Left renal cortex interstitium (tissue), 4 donors: Measurements from ENCODE around the gene ZFC3H1. TPM values are rescaled to one million over a fixed set of nuclear protein-coding genes. Genes with fewer than 3 reads are reported as not detected.

Experiments used
- DNase-seq, 4 donors: peaks; one replicate each; pipeline ENCODE4 v3.0.0-alpha.2; 2013; ENCODE audit warnings: low read depth in 4 of 4, low spot score in 2 of 4, missing footprints in 1 of 4
- polyA plus RNA-seq, 4 donors: library from polyadenylated mRNA; unstranded; fragments of 120-200 nt; gene quantifications; one replicate each; pipeline ENCODE4 v1.2.1, GENCODE V29; 2013; ENCODE audit not compliant: insufficient read length in 4 of 4

The ZFC3H1 gene
- polyA plus RNA-seq, 4 donors: 43.3 to 97.1 (median 62.1) TPM

GRCh38 chr12:71685312-71685906 is 21.8 kb upstream of the ZFC3H1 start:
- DNase-seq: peak in 1 of 4 donors; percentile 17

- no peak for DNase-seq
Observed at GRCh38 chr12:71684081-71684480, 20.4 kb upstream of the ZFC3H1 start.

GRCh38 chr12:71683633-71684032 is 20.0 kb upstream of the ZFC3H1 start:
- DNase-seq: no peak

- no peak for DNase-seq
Observed at GRCh38 chr12:71682466-71682865, 18.8 kb upstream of the ZFC3H1 start.

- no peak for DNase-seq
Observed at GRCh38 chr12:71671816-71672215, 8.2 kb upstream of the ZFC3H1 start.

- DNase-seq: no peak
Observed at GRCh38 chr12:71671311-71671710, 7.7 kb upstream of the ZFC3H1 start.

GRCh38 chr12:71666259-71666658 is 2.6 kb upstream of the ZFC3H1 start:
- no peak for DNase-seq

- no peak for DNase-seq
Observed at GRCh38 chr12:71665090-71665463, 1.4 kb upstream of the ZFC3H1 start.

- DNase-seq: no peak
Observed at GRCh38 chr12:71664411-71665089, 902 bp upstream of the ZFC3H1 start.

- DNase-seq: peak in 3 of 4 donors; percentile 41 to 61 (median 44)
Observed at GRCh38 chr12:71662849-71663560, 643 bp downstream of the ZFC3H1 start.

- DNase-seq: no peak
Observed at GRCh38 chr12:71661977-71662530, 1.6 kb downstream of the ZFC3H1 start.

- no peak for DNase-seq
Observed at GRCh38 chr12:71656740-71657139, 6.9 kb downstream of the ZFC3H1 start.

- no peak for DNase-seq
Observed at GRCh38 chr12:71655907-71656306, 7.7 kb downstream of the ZFC3H1 start.

GRCh38 chr12:71655495-71655894 is 8.2 kb downstream of the ZFC3H1 start:
- no peak for DNase-seq

- DNase-seq: no peak
Observed at GRCh38 chr12:71654200-71654599, 9.4 kb downstream of the ZFC3H1 start.

GRCh38 chr12:71653137-71653536 is 10.5 kb downstream of the ZFC3H1 start:
- DNase-seq: no peak

- DNase-seq: no peak
Observed at GRCh38 chr12:71652656-71653055, 11.0 kb downstream of the ZFC3H1 start.

GRCh38 chr12:71649401-71649800 is 14.2 kb downstream of the ZFC3H1 start:
- no peak for DNase-seq

- DNase-seq: no peak
Observed at GRCh38 chr12:71648537-71648936, 15.1 kb downstream of the ZFC3H1 start.

GRCh38 chr12:71646512-71646911 is 17.1 kb downstream of the ZFC3H1 start:
- no peak for DNase-seq

- DNase-seq: no peak
Observed at GRCh38 chr12:71645268-71645667, 18.4 kb downstream of the ZFC3H1 start.

GRCh38 chr12:71642264-71642663 is 21.4 kb downstream of the ZFC3H1 start:
- DNase-seq: no peak
